HCT116 (cell line): Measurements from ENCODE around the gene OR5J2.
"Not testable (repeated sequence)": the region's sequence is repeated elsewhere in the genome, so short reads cannot be mapped to it uniquely, and the experiment has no call there.

Source experiments
- CTCF ChIP-seq, 3 experiments: fragments of 200-600 bp in 1 of 3; sonication (generic) in 1 of 3; IDR thresholded peaks in 2 of 3; conservative IDR thresholded peaks in 1 of 3; 2 replicates each; pipeline ENCODE4 v1.5.1; 2012 to 2017; ENCODE audit warnings: low read depth in 2 of 3, low read length in 2 of 3, antibody characterized with exemption in 1 of 3, borderline replicate concordance in 1 of 3, control low read depth in 1 of 3, mild to moderate bottlenecking in 1 of 3, mixed read lengths in 1 of 3, mixed run types in 1 of 3, moderate library complexity in 1 of 3; ENCODE audit not compliant: insufficient read depth in 1 of 3
- JUND ChIP-seq: IDR thresholded peaks from 2 replicates; pipeline ENCODE4 v1.6.1; 2012
- RAD21 ChIP-seq: IDR thresholded peaks from 2 replicates; pipeline ENCODE4 v1.6.1; 2012; ENCODE audit warnings: low read depth, mild to moderate bottlenecking
- SIN3A ChIP-seq: IDR thresholded peaks from 2 replicates; pipeline ENCODE4 v1.6.1; 2012; ENCODE audit warnings: low read depth
- YY1 ChIP-seq: IDR thresholded peaks from 2 replicates; pipeline ENCODE4 v1.6.1; 2011; ENCODE audit warnings: low read length, low read depth, moderate library complexity, mild to moderate bottlenecking; ENCODE audit not compliant: insufficient replicate concordance; ENCODE audit errors: extremely low read depth
- ZBTB33 ChIP-seq: IDR thresholded peaks from 2 replicates; pipeline ENCODE4 v1.6.1; 2011; ENCODE audit warnings: mild to moderate bottlenecking, low read length, moderate library complexity; ENCODE audit not compliant: insufficient replicate concordance; ENCODE audit errors: extremely low read depth

- not testable (repeated sequence) for TF ChIP-seq CTCF (IDR thresholded peaks at IDR 0.05 in 2 of 3, conservative IDR thresholded peaks at IDR 0.05 in 1 of 3; ENCODE audit: borderline replicate concordance in 1 of 3, insufficient read depth in 1 of 3, low read depth in 2 of 3, low read length in 2 of 3); ZBTB33; YY1; RAD21; SIN3A; JUND
Measured at GRCh38 chr11:56143681-56144080, 32.7 kb upstream of the OR5J2 start.
